ENCODE data around the gene TCOF1. TPM values are rescaled to one million over a fixed set of nuclear protein-coding genes. Genes with fewer than 3 reads are reported as not detected.

The TCOF1 gene
- total RNA-seq, 6 donors from 2014 or later = 21.7 to 71.2 (median 30.4) TPM

- ATAC-seq (ENCODE audit: low FRiP score in 2 of 2) (no peak), DNase-seq (no peak)
- WGBS, 2 donors = 89 to 91% methylated on average over 9 of the region's 9 CpGs
Observed at GRCh38 chr5:150364004-150364403, 6.5 kb downstream of the TCOF1 start.

GRCh38 chr5:150368526-150368925, 11.0 kb downstream of the TCOF1 start:
- no peaks in the 10 kb centered on the region for H3K27me3 ChIP-seq
- H3K36me3 ChIP-seq = peaks cover 20 to 95% (median 89%) of the 10 kb centered on the region in 4 donors
- DNase-seq = no peak
- H3K27ac ChIP-seq = no peak overlapping the region
- 98 to 100% methylated on average over 4 of the region's 4 CpGs for WGBS, 2 donors
- no peak for TF ChIP-seq CTCF (IDR thresholded peaks at IDR 0.05)
- TF ChIP-seq EP300 (IDR thresholded peaks at IDR 0.05) = no peak
- no peak for TF ChIP-seq POLR2A (IDR thresholded peaks at IDR 0.05)
- no peak for TF ChIP-seq POLR2AphosphoS5 (IDR thresholded peaks at IDR 0.05)
- no peak overlapping the region for H3K4me3 ChIP-seq
- no peak for ATAC-seq (ENCODE audit: low FRiP score in 2 of 2)
- H3K4me1 ChIP-seq = no peaks in the 10 kb centered on the region
- no peaks in the 10 kb centered on the region for H3K9me3 ChIP-seq

More at GRCh38 chr5:150364004-150364403, 6.5 kb downstream of the TCOF1 start:
- H3K27ac ChIP-seq = no peak overlapping the region
- peaks cover 0 to 5% (median under 1%) of the 10 kb centered on the region in 4 donors for H3K4me1 ChIP-seq
- H3K4me3 ChIP-seq = no peak overlapping the region
- H3K27me3 ChIP-seq = no peaks in the 10 kb centered on the region
- peaks cover 24 to 79% (median 70%) of the 10 kb centered on the region in 4 donors for H3K36me3 ChIP-seq
- H3K9me3 ChIP-seq = no peaks in the 10 kb centered on the region
- TF ChIP-seq EP300 (IDR thresholded peaks at IDR 0.05) (no peak), CTCF (IDR thresholded peaks at IDR 0.05) (no peak), POLR2AphosphoS5 (IDR thresholded peaks at IDR 0.05) (no peak), POLR2A (IDR thresholded peaks at IDR 0.05) (no peak)

- Histone ChIP-seq H3K27me3 (no peaks in the 10 kb centered on the region), H3K4me1 (no peaks in the 10 kb centered on the region), H3K36me3 (peaks cover 24 to 100% (median 94%) of the 10 kb centered on the region in 4 donors), H3K27ac (peak overlapping the region in 1 of 4 donors; percentile 31), H3K4me3 (no peak overlapping the region), H3K9me3 (no peaks in the 10 kb centered on the region)
- ATAC-seq (ENCODE audit: low FRiP score in 2 of 2) = peak in 1 of 2 donors; percentile 9
- 87 to 96% methylated on average over 6 of the region's 6 CpGs for WGBS, 2 donors
- TF ChIP-seq EP300 (IDR thresholded peaks at IDR 0.05) (no peak), CTCF (IDR thresholded peaks at IDR 0.05) (no peak), POLR2AphosphoS5 (IDR thresholded peaks at IDR 0.05) (no peak), POLR2A (IDR thresholded peaks at IDR 0.05) (no peak)
- no peak for DNase-seq
Observed at GRCh38 chr5:150372639-150373038, 15.1 kb downstream of the TCOF1 start.

- Histone ChIP-seq H3K27me3 (no peaks in the 10 kb centered on the region), H3K4me3 (no peak overlapping the region), H3K36me3 (peaks cover 25 to 100% (median 92%) of the 10 kb centered on the region in 4 donors), H3K27ac (no peak overlapping the region), H3K9me3 (no peaks in the 10 kb centered on the region), H3K4me1 (no peaks in the 10 kb centered on the region)
- ATAC-seq (ENCODE audit: low FRiP score in 2 of 2) (peak in 1 of 2 donors; percentile 28), DNase-seq (no peak)
- no peak for TF ChIP-seq CTCF (IDR thresholded peaks at IDR 0.05)
- TF ChIP-seq POLR2AphosphoS5 (IDR thresholded peaks at IDR 0.05) = no peak
- no peak for TF ChIP-seq POLR2A (IDR thresholded peaks at IDR 0.05)
- no peak for TF ChIP-seq EP300 (IDR thresholded peaks at IDR 0.05)
- WGBS, 2 donors = 95 to 98% methylated on average over 11 of the region's 11 CpGs
Observed at GRCh38 chr5:150374651-150375050, 17.2 kb downstream of the TCOF1 start.
